H9 (cell line): Measurements from ENCODE around the gene POU3F3. TPM values are rescaled to one million over a fixed set of nuclear protein-coding genes. Genes with fewer than 3 reads are reported as not detected.
A peak's percentile ranks its signal among the peaks of the same experiment; 100 is the strongest.

Source experiments
- DNase-seq: peaks from one replicate; pipeline ENCODE4 v3.0.0-alpha.2; 2017
- H2AFZ ChIP-seq: one replicate; pipeline ENCODE4 v1.6.1; 2013; ENCODE audit warnings: mild to moderate bottlenecking, low read length, control low read depth, moderate library complexity
- H2AK5ac ChIP-seq: 2 replicates; pipeline ENCODE4 v1.6.1; 2013; ENCODE audit warnings: low read length, control low read depth, mixed read lengths; ENCODE audit not compliant: insufficient read length
- H2BK120ac ChIP-seq: one replicate; pipeline ENCODE4 v1.6.1; 2013; ENCODE audit warnings: low read depth, mild to moderate bottlenecking, low read length, control low read depth, inconsistent platforms; ENCODE audit not compliant: poor library complexity, severe bottlenecking
- H2BK12ac ChIP-seq: 2 replicates; pipeline ENCODE4 v1.6.1; 2013; ENCODE audit warnings: low read length, control low read depth, mixed read lengths, low read depth; ENCODE audit not compliant: insufficient read length
- H2BK15ac ChIP-seq: 2 replicates; pipeline ENCODE4 v1.6.1; 2013; ENCODE audit warnings: low read depth, low read length, control low read depth
- H2BK20ac ChIP-seq: one replicate; pipeline ENCODE4 v1.6.1; 2013; ENCODE audit warnings: low read depth, mild to moderate bottlenecking, low read length, control low read depth, inconsistent platforms; ENCODE audit not compliant: poor library complexity, severe bottlenecking
- H2BK5ac ChIP-seq: 2 replicates; pipeline ENCODE4 v1.6.1; 2013; ENCODE audit warnings: low read length, control low read depth, mixed read lengths; ENCODE audit not compliant: insufficient read length
- H3K14ac ChIP-seq: 2 replicates; pipeline ENCODE4 v1.6.1; 2013; ENCODE audit warnings: low read length, control low read depth; ENCODE audit not compliant: insufficient read depth
- H3K18ac ChIP-seq: 2 replicates; pipeline ENCODE4 v1.6.1; 2013; ENCODE audit warnings: low read depth, mild to moderate bottlenecking, mixed read lengths, low read length, control low read depth; ENCODE audit not compliant: insufficient read length
- H3K23ac ChIP-seq: 2 replicates; pipeline ENCODE4 v1.6.1; 2013; ENCODE audit warnings: low read length, control low read depth, mixed read lengths, low read depth; ENCODE audit not compliant: insufficient read length
- H3K23me2 ChIP-seq: 2 replicates; pipeline ENCODE4 v1.6.1; 2013; ENCODE audit warnings: low read depth, mild to moderate bottlenecking, mixed read lengths, low read length, control low read depth; ENCODE audit not compliant: insufficient read length, poor library complexity, severe bottlenecking
- H3K27ac ChIP-seq: 2 replicates; pipeline ENCODE4 v1.5.1; 2013; ENCODE audit warnings: low read length, control low read depth, mixed read lengths, low read depth; ENCODE audit not compliant: insufficient read length
- H3K27me3 ChIP-seq: 2 replicates; pipeline ENCODE4 v1.6.1; 2013; ENCODE audit warnings: low read length, control low read depth, inconsistent platforms; ENCODE audit not compliant: insufficient read depth
- H3K4ac ChIP-seq: 2 replicates; pipeline ENCODE4 v1.6.1; 2013; ENCODE audit warnings: low read depth, mild to moderate bottlenecking, control low read depth, inconsistent platforms, low read length, moderate library complexity
- H3K4me1 ChIP-seq: 2 replicates; pipeline ENCODE4 v1.6.1; 2013; ENCODE audit warnings: low read length, control low read depth, inconsistent platforms; ENCODE audit not compliant: insufficient read depth
- H3K4me2 ChIP-seq: 2 replicates; pipeline ENCODE4 v1.6.1; 2013; ENCODE audit warnings: low read length, control low read depth, mixed read lengths; ENCODE audit not compliant: insufficient read length, insufficient read depth
- H3K56ac ChIP-seq: 2 replicates; pipeline ENCODE4 v1.6.1; 2013; ENCODE audit warnings: low read depth, mild to moderate bottlenecking, mixed read lengths, low read length, control low read depth; ENCODE audit not compliant: insufficient read length
- H3K79me1 ChIP-seq: 2 replicates; pipeline ENCODE4 v1.6.1; 2013; ENCODE audit warnings: low read depth, mild to moderate bottlenecking, moderate library complexity, low read length, control low read depth, inconsistent platforms; ENCODE audit not compliant: insufficient read depth, poor library complexity, severe bottlenecking
- H3K79me2 ChIP-seq: 2 replicates; pipeline ENCODE4 v1.6.1; 2013; ENCODE audit warnings: low read length, control low read depth, inconsistent platforms; ENCODE audit not compliant: insufficient read depth
- H3K9ac ChIP-seq: 2 replicates; pipeline ENCODE4 v1.6.1; 2013; ENCODE audit warnings: low read length, control low read depth, mixed read lengths; ENCODE audit not compliant: insufficient read length; ENCODE audit errors: extremely low read depth
- H3K9me3 ChIP-seq: one replicate; pipeline ENCODE4 v1.6.1; 2013; ENCODE audit warnings: low read depth, low read length, inconsistent platforms; ENCODE audit not compliant: control insufficient read depth
- H3T11ph ChIP-seq: one replicate; pipeline ENCODE4 v1.6.1; 2013; ENCODE audit warnings: mild to moderate bottlenecking, low read length, control low read depth, inconsistent platforms
- H4K20me1 ChIP-seq: one replicate; pipeline ENCODE4 v1.6.1; 2013; ENCODE audit not compliant: control insufficient read depth, insufficient read length, insufficient read depth
- H4K5ac ChIP-seq: 2 replicates; pipeline ENCODE4 v1.6.1; 2013; ENCODE audit warnings: low read depth, mild to moderate bottlenecking, mixed read lengths, low read length, control low read depth; ENCODE audit not compliant: insufficient read length
- H4K8ac ChIP-seq: replicated peaks from 2 replicates; pipeline ENCODE4 v1.6.1; 2013; ENCODE audit warnings: low read length, control low read depth, mixed read lengths, low read depth; ENCODE audit not compliant: insufficient read length
- H4K91ac ChIP-seq: 2 replicates; pipeline ENCODE4 v1.6.1; 2013; ENCODE audit warnings: low read depth, mild to moderate bottlenecking, moderate library complexity, mixed read lengths, low read length, control low read depth; ENCODE audit not compliant: insufficient read length
- H3K27ac Mint-ChIP-seq, 3 experiments: 2 replicates in 2 of 3; 3 replicates in 1 of 3; pipeline ENCODE4 v1.8.0; 2020 to 2021; ENCODE audit warnings: mixed read lengths in 3 of 3, mild to moderate bottlenecking in 1 of 3, moderate library complexity in 1 of 3
- H3K27me3 Mint-ChIP-seq: 2 replicates; pipeline ENCODE4 v1.8.0; 2021; ENCODE audit warnings: low read depth, mild to moderate bottlenecking, moderate library complexity, mixed read lengths
- H3K36me3 Mint-ChIP-seq, 3 experiments: 2 replicates in 2 of 3; 3 replicates in 1 of 3; pipeline ENCODE4 v1.8.0; 2020 to 2021; ENCODE audit warnings: low read depth in 3 of 3, mixed read lengths in 3 of 3; ENCODE audit not compliant: insufficient read depth in 1 of 3
- H3K4me1 Mint-ChIP-seq, 2 experiments: 2 replicates each; pipeline ENCODE4 v1.8.0; 2020; ENCODE audit warnings: mixed read lengths in 2 of 2
- H3K4me3 Mint-ChIP-seq, 2 experiments: 2 replicates in 1 of 2; 3 replicates in 1 of 2; pipeline ENCODE4 v1.8.0; 2020 to 2021; ENCODE audit warnings: mild to moderate bottlenecking in 2 of 2, mixed read lengths in 2 of 2, moderate library complexity in 1 of 2
- H3K9me3 Mint-ChIP-seq, 2 experiments: 2 replicates in 1 of 2; 3 replicates in 1 of 2; pipeline ENCODE4 v1.8.0; 2020; ENCODE audit warnings: mild to moderate bottlenecking in 2 of 2, mixed read lengths in 2 of 2, moderate library complexity in 1 of 2
- WGBS: extraction: QIAGEN DNeasy Blood & Tissue Kit; methylation state at CpG from one replicate; pipeline ENCODE4 v1.1.7; 2013; ENCODE audit warnings: missing lambda C conversion rate, low lambda C conversion rate, mixed read lengths; ENCODE audit not compliant: insufficient read length; ENCODE audit errors: extremely low coverage; 5-methylcytosine and 5-hydroxymethylcytosine counted together
- total RNA-seq: library from RNA; stranded (reverse); gene quantifications from 2 replicates; pipeline ENCODE4 v1.2.1, GENCODE V29; 2021
- TF ChIP-seq, protein P1 (sequence below): fragments of 200-600 bp; sonication (generic); conservative IDR thresholded peaks from 3 replicates; pipeline ENCODE4 v1.8.0; 2021; ENCODE audit warnings: antibody characterized with exemption, mild to moderate bottlenecking

The POU3F3 gene
- total RNA-seq, 1 experiment from 2014 or later, result not detected

DNA sequence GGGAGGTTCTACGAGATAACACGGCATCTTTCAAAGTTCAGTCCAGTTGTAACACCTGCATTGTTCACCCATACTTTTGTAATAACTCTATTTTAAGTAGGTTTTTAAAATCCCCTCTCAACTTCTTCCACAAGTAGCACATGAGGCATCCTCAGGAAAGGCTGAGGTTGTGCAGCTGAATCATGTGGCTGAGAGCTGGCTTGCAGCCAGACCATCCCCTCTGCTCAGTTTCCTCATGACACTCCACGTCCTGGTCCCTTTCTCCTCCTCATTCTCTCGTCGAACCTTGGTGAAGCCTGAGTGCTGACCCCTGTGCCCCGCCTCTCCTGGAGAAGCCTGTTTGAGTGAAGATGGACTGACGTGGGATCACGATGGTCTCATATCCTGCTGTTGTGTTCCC lies 42.5 kb downstream of the POU3F3 start:
- Histone ChIP-seq H3K4me2 (no peak overlapping the region), H4K8ac (no peak overlapping the region), H3K9ac (no peak overlapping the region), H3K56ac (no peak overlapping the region), H2AK5ac (no peak overlapping the region), H2BK15ac (no peak overlapping the region), H3K4me1 (no peaks in the 10 kb centered on the region), H2BK5ac (no peak overlapping the region), H3K18ac (no peak overlapping the region), H3K23me2 (no peaks in the 10 kb centered on the region), H3K23ac (no peak overlapping the region), H4K20me1 (no peaks in the 10 kb centered on the region), H3K27ac (no peak overlapping the region), H3T11ph (no peak overlapping the region), H3K4ac (no peak overlapping the region), H3K79me1 (no peaks in the 10 kb centered on the region), H2BK20ac (no peak overlapping the region), H3K14ac (no peak overlapping the region), H4K91ac (no peak overlapping the region), H2BK120ac (no peak overlapping the region), H2AFZ (no peak overlapping the region), H3K79me2 (no peaks in the 10 kb centered on the region), H3K9me3 (no peaks in the 10 kb centered on the region), H4K5ac (no peak overlapping the region), H3K27me3 (0 out of 2 replicates have a peak, but pooled peaks cover 2% of the 10 kb centered on the region), H2BK12ac (no peak overlapping the region)
- 0 out of 4 replicates have a peak, but pooled peaks cover 0 to 1% of the 10 kb centered on the region in 2 experiments for H3K4me1 Mint-ChIP-seq
- peaks cover 13% of the 10 kb centered on the region for H3K27me3 Mint-ChIP-seq
- no peak for DNase-seq
- no peak overlapping the region for H3K4me3 Mint-ChIP-seq
- 0 out of 7 replicates have a peak overlapping the region, but pooled peaks of 1 of the 3 experiments have one; percentile 14 for H3K27ac Mint-ChIP-seq
- WGBS, result no CpG with 5 or more reads among the region's 8 CpGs
- TF ChIP-seq, protein P1, sequence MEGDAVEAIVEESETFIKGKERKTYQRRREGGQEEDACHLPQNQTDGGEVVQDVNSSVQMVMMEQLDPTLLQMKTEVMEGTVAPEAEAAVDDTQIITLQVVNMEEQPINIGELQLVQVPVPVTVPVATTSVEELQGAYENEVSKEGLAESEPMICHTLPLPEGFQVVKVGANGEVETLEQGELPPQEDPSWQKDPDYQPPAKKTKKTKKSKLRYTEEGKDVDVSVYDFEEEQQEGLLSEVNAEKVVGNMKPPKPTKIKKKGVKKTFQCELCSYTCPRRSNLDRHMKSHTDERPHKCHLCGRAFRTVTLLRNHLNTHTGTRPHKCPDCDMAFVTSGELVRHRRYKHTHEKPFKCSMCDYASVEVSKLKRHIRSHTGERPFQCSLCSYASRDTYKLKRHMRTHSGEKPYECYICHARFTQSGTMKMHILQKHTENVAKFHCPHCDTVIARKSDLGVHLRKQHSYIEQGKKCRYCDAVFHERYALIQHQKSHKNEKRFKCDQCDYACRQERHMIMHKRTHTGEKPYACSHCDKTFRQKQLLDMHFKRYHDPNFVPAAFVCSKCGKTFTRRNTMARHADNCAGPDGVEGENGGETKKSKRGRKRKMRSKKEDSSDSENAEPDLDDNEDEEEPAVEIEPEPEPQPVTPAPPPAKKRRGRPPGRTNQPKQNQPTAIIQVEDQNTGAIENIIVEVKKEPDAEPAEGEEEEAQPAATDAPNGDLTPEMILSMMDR, result no peak
- no peaks in the 10 kb centered on the region for H3K36me3 Mint-ChIP-seq
- H3K9me3 Mint-ChIP-seq, result peaks cover 0 to 2% of the 10 kb centered on the region in 2 experiments; a peak in 1 of 5 replicates
